PC-9 (cell line): ENCODE data around the gene PKHD1. TPM values are rescaled to one million over a fixed set of nuclear protein-coding genes. Genes with fewer than 3 reads are reported as not detected.

ENCODE experiments used
- BruUV-seq: library from RNA; stranded (reverse); fragments of 400-500 nt; replicated peaks from 2 replicates; lab custom pipeline; 2021; lab: Mats Ljungman, UMichigan
- CTCF ChIA-PET: fragments of 300-600 bp; sonication (Branson Sonifier 250); formaldehyde crosslinking; loops from one replicate; lab custom pipeline; 2022; ENCODE audit warnings: antibody characterized with exemption; lab: Charles Lee
- POLR2A ChIA-PET: fragments of 300-600 bp; sonication (Branson Sonifier 250); formaldehyde crosslinking; loops from one replicate; lab custom pipeline; 2022; ENCODE audit warnings: antibody characterized with exemption; ENCODE audit not compliant: unreplicated experiment; lab: Charles Lee
- DNase-seq, 2 experiments: peaks; one replicate each; pipeline versions ENCODE4 v3.0.0 to v3.0.0-alpha.2; 2015 to 2022; ENCODE audit warnings: mixed read lengths in 1 of 2
- H2AFZ ChIP-seq: fragments of 200-600 bp; sonication (generic); 2 replicates; pipeline ENCODE4 v1.8.1; 2017; ENCODE audit warnings: antibody characterized with exemption
- H3F3A ChIP-seq: fragments of 200-600 bp; sonication (generic); 2 replicates; pipeline ENCODE4 v1.8.1; 2017; ENCODE audit warnings: antibody characterized with exemption, mild to moderate bottlenecking, low read depth; ENCODE audit not compliant: insufficient read depth
- H3K27ac ChIP-seq: fragments of 200-600 bp; sonication (generic); 2 replicates; pipeline ENCODE4 v1.6.1; 2016; ENCODE audit warnings: mixed run types
- H3K27me3 ChIP-seq: fragments of 200-600 bp; sonication (generic); 2 replicates; pipeline ENCODE4 v1.6.1; 2016; ENCODE audit warnings: low read depth, mixed run types; ENCODE audit not compliant: insufficient read depth
- H3K36me3 ChIP-seq: fragments of 200-600 bp; sonication (generic); 2 replicates; pipeline ENCODE4 v1.6.1; 2016; ENCODE audit warnings: low read depth, mixed run types
- H3K4me1 ChIP-seq: fragments of 200-600 bp; sonication (generic); replicated peaks from 2 replicates; pipeline ENCODE4 v1.6.1; 2016; ENCODE audit warnings: mixed run types; ENCODE audit not compliant: insufficient read depth
- H3K4me2 ChIP-seq: fragments of 200-600 bp; sonication (generic); 2 replicates; pipeline ENCODE4 v1.6.1; 2017; ENCODE audit warnings: mixed run types
- H3K4me3 ChIP-seq: fragments of 200-600 bp; sonication (generic); 2 replicates; pipeline ENCODE4 v1.6.1; 2016; ENCODE audit warnings: mixed run types
- H3K79me2 ChIP-seq: fragments of 200-600 bp; sonication (generic); 2 replicates; pipeline ENCODE4 v1.6.1; 2017; ENCODE audit warnings: low read depth, mixed run types
- H3K9me2 ChIP-seq: fragments of 200-600 bp; sonication (generic); 2 replicates; pipeline ENCODE4 v1.8.1; 2017; ENCODE audit warnings: mild to moderate bottlenecking; ENCODE audit not compliant: insufficient read depth
- H3K9me3 ChIP-seq: fragments of 200-600 bp; sonication (generic); 2 replicates; pipeline ENCODE4 v1.8.1; 2016; ENCODE audit warnings: low read depth; ENCODE audit not compliant: insufficient read depth
- H4K20me1 ChIP-seq: fragments of 200-600 bp; sonication (generic); 2 replicates; pipeline ENCODE4 v1.8.1; 2017; ENCODE audit not compliant: insufficient read depth
- EZH2 ChIP-seq: fragments of 200-600 bp; sonication (generic); IDR thresholded peaks from 2 replicates; pipeline ENCODE4 v1.8.0; 2017; ENCODE audit warnings: antibody characterized with exemption, low read depth
- intact Hi-C: fragments of 100-400 bp; cut with micrococcal nuclease; formaldehyde crosslinking; loops from one replicate; pipeline ENCODE4 v1.10.0; 2022; ENCODE audit not compliant: unreplicated experiment
- total RNA-seq: library from RNA; stranded (reverse); gene quantifications from 2 replicates; pipeline ENCODE4 v1.2.3, GENCODE V29; 2021
- TF ChIP-seq, protein P1 (sequence below): fragments of 200-600 bp; sonication (generic); conservative IDR thresholded peaks from 2 replicates; pipeline ENCODE4 v1.6.1; 2017; ENCODE audit warnings: mixed run types, antibody characterized with exemption, mild to moderate bottlenecking, moderate library complexity

Gene PKHD1
- total RNA-seq, 1 experiment from 2014 or later: not detected

DNA sequence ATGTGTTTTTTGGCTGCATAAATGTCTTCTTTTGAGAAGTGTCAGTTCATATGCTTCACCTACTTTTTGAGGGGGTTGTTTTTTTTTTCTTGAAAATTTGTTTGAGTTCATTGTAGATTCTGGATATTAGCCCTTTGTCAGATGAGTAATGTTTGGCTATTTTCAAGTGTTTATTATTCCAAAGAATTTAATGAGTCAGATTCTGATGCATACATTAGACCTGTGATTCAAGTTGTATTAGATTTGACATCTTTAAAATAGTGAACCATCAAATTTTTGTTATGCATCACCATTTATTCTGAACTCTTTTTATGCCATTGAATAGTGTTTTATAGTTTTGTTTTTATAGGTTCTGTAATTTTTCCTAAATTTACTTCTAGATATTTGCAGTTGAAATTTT, 319.3 kb downstream of the PKHD1 start:
- TF ChIP-seq, protein P1, sequence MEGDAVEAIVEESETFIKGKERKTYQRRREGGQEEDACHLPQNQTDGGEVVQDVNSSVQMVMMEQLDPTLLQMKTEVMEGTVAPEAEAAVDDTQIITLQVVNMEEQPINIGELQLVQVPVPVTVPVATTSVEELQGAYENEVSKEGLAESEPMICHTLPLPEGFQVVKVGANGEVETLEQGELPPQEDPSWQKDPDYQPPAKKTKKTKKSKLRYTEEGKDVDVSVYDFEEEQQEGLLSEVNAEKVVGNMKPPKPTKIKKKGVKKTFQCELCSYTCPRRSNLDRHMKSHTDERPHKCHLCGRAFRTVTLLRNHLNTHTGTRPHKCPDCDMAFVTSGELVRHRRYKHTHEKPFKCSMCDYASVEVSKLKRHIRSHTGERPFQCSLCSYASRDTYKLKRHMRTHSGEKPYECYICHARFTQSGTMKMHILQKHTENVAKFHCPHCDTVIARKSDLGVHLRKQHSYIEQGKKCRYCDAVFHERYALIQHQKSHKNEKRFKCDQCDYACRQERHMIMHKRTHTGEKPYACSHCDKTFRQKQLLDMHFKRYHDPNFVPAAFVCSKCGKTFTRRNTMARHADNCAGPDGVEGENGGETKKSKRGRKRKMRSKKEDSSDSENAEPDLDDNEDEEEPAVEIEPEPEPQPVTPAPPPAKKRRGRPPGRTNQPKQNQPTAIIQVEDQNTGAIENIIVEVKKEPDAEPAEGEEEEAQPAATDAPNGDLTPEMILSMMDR: no peak
- TF ChIP-seq EZH2: no peak
- no peak overlapping the region for H3K4me3 ChIP-seq
- peaks cover 4% of the 10 kb centered on the region; the same call in 1 of the 2 replicates for H3K9me3 ChIP-seq
- no peaks in the 10 kb centered on the region for H3K27me3 ChIP-seq
- H3K27ac ChIP-seq: no peak overlapping the region
- no peaks in the 10 kb centered on the region for H3F3A ChIP-seq
- DNase-seq: no peak
- no peak overlapping the region for H3K4me2 ChIP-seq
- ChIA-PET CTCF (no interaction called here), POLR2A (no interaction called here)
- no peaks in the 10 kb centered on the region for H4K20me1 ChIP-seq
- H3K36me3 ChIP-seq: no peaks in the 10 kb centered on the region
- H3K79me2 ChIP-seq: no peaks in the 10 kb centered on the region
- H2AFZ ChIP-seq: no peak overlapping the region
- H3K9me2 ChIP-seq: no peaks in the 10 kb centered on the region
- no peaks in the 10 kb centered on the region for H3K4me1 ChIP-seq
- no TSS peak for BruUV-seq
- intact Hi-C loops: no loop called here

DNA sequence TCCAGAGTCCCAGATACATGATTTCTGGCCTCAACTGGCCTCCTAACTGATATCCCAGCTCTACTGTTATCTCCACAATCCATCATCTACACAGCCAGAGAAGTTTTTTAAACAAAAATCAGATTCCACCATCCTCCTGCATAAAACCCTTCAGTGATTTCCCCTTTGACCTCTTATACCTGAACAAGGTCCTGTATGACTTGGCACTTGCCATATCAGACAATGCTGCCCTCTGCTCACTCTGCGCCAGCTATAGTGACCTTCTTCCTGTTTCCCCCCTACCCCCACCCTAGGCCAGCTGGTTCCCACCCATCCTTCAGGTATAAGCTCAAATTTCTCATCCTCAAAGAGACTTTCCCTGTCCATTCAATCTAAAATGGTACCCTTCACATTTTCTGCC, 322.2 kb downstream of the PKHD1 start:
- TF ChIP-seq, protein P1: no peak
- TF ChIP-seq EZH2: no peak
- intact Hi-C loops: no loop called here
- Histone ChIP-seq H3K36me3 (no peaks in the 10 kb centered on the region), H3K27me3 (no peaks in the 10 kb centered on the region), H3K9me3 (no peaks in the 10 kb centered on the region), H3F3A (no peaks in the 10 kb centered on the region), H3K4me1 (no peaks in the 10 kb centered on the region), H2AFZ (no peak overlapping the region), H3K4me3 (no peak overlapping the region), H3K4me2 (no peak overlapping the region), H3K9me2 (no peaks in the 10 kb centered on the region), H4K20me1 (no peaks in the 10 kb centered on the region), H3K79me2 (no peaks in the 10 kb centered on the region), H3K27ac (no peak overlapping the region)
- BruUV-seq: no TSS peak
- ChIA-PET POLR2A (no interaction called here), CTCF (no interaction called here)
- DNase-seq: no peak

DNA sequence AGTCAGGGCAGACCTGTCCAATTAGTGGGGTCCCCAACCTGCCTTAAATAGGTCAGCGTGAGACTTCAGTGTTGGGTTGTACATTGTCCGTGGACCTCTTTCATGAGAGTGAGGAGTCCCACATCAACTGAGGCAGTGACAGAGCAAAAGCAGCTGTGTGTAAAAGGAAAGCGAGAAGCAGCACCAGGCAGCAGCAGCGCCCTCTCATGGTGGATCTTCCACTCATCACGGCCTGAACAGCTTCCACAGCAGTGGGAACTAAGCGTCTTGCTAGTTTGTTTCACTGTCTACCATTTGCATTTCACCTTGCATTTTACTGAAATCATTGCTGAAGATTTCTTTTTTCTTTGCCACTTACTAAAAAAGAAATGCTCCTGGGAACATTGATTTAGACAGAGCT, 333.8 kb downstream of the PKHD1 start:
- peak in 1 of 2 experiments; percentile 0 for DNase-seq
- POLR2A ChIA-PET: no interaction called here

More for the DNA sequence above, 333.8 kb downstream of the PKHD1 start:
- Histone ChIP-seq H2AFZ (no peak overlapping the region), H3K4me2 (no peak overlapping the region), H3K36me3 (no peaks in the 10 kb centered on the region), H3K9me3 (no peaks in the 10 kb centered on the region), H3K79me2 (no peaks in the 10 kb centered on the region), H3K9me2 (no peaks in the 10 kb centered on the region), H3K4me1 (no peaks in the 10 kb centered on the region), H4K20me1 (no peaks in the 10 kb centered on the region), H3F3A (no peaks in the 10 kb centered on the region), H3K27me3 (no peaks in the 10 kb centered on the region), H3K4me3 (no peak overlapping the region), H3K27ac (no peak overlapping the region)
- intact Hi-C loops: loop anchor here (10.0 kb wide), 1 partner anchor 939 kb away; the partner anchor contains the start of gene TFAP2B
- CTCF ChIA-PET: interaction anchor here (0.5 kb wide), 1 partner anchor 199 kb away, joined by 3 read pairs; no protein-coding TSS in a partner anchor
- TF ChIP-seq, protein P1: peak; percentile 37; the same call in 1 of the 2 replicates
- TF ChIP-seq EZH2: no peak
- no TSS peak for BruUV-seq
